HG03060 (cell line): ENCODE data around the gene OR3A3.

Source experiments
- ATAC-seq: cut with Tn5 transposase; IDR thresholded peaks from one replicate; pipeline ENCODE4 v1.9.1; 2021; ENCODE audit warnings: low read depth, moderate number of reproducible peaks; ENCODE audit not compliant: unreplicated experiment

Gene OR3A3

DNA sequence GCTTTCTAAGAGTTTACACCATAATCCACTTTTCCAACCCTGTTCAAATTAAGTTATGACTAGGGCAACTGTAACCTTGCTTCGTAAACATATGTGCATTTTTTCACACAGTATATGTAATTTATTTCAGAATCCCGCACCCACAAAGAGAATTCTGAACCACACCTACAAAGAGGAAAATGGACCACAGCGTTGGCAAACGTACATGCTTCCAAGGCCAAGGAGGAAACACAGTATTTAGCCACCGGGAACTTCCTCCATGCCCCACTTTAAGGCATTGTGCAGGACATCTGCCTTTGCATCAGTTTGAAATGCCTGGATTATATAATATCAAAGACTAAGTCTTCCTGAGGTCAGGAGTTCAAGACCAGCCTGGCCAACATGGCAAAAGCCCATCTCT is 58.4 kb downstream of the OR3A3 start:
- ATAC-seq, result no peak

DNA sequence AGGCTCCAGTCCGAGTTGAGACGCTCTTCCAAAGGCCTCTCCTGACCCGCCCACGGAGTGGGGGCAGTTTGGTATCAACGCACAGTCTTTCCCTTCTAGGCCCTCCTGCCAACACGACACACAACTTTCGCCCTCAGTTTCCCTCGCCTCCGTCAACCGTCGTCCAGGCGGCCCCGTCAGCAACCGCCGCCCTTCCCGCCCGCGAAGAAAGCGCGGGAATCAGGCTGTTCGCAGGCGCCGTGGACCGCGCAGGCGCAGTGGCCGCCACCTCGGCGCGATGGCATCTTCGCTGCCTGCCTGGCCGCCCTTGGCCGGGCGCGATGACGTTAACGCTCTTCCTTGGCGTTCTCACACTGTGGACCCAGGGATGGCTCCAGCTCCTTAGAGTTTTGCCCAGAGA is 60.4 kb downstream of the OR3A3 start, which contains the start of gene SPATA22:
SPATA22 (minus strand) TSS at position 221 of the 400 bp plus-strand sequence. CDS start 2,494 bp downstream, outside the sequence.
- no peak for ATAC-seq

DNA sequence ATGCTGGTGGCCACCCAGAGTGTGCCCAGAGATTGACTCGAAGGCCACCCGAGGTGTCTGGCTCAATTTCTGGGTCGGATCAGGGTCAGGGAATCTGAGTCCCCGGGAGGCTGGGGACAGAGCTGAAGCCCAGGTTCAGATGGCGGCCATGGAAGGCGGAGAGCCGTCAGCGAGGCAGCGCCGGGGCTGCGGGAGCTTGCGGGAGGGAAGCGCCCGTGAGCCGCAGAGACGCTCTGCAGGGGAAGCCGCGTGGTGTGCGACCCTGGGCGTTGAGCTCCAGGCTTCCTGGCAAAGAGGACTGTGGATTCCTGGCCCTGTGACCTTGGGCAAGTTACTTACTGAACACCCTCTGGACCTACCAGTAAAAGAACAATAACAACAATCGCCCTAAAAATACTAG is 61.0 kb downstream of the OR3A3 start:
- ATAC-seq, result no peak
